Measurements from ENCODE around the gene B4GALT5. TPM values are rescaled to one million over a fixed set of nuclear protein-coding genes. Genes with fewer than 3 reads are reported as not detected.
"Not testable (repeated sequence)": the region's sequence is repeated elsewhere in the genome, so short reads cannot be mapped to it uniquely, and the experiment has no call there.

Gene B4GALT5
- total RNA-seq, 4 donors from 2014 or later: 4.2 to 10.3 (median 7.1) TPM

GRCh38 chr20:49727894-49728885 is 14.5 kb upstream of the B4GALT5 start:
- TF ChIP-seq, protein P1, sequence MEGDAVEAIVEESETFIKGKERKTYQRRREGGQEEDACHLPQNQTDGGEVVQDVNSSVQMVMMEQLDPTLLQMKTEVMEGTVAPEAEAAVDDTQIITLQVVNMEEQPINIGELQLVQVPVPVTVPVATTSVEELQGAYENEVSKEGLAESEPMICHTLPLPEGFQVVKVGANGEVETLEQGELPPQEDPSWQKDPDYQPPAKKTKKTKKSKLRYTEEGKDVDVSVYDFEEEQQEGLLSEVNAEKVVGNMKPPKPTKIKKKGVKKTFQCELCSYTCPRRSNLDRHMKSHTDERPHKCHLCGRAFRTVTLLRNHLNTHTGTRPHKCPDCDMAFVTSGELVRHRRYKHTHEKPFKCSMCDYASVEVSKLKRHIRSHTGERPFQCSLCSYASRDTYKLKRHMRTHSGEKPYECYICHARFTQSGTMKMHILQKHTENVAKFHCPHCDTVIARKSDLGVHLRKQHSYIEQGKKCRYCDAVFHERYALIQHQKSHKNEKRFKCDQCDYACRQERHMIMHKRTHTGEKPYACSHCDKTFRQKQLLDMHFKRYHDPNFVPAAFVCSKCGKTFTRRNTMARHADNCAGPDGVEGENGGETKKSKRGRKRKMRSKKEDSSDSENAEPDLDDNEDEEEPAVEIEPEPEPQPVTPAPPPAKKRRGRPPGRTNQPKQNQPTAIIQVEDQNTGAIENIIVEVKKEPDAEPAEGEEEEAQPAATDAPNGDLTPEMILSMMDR (IDR thresholded peaks at IDR 0.05): no peak
- TF ChIP-seq POLR2A (IDR thresholded peaks at IDR 0.05): no peak
- 91 to 95% methylated on average over 3 of the region's 3 CpGs for WGBS, 2 donors
- intact Hi-C loops (cut with DNase I; ENCODE audit: low total_unique reads): loop anchor here (5.0 kb wide), 1 partner anchor 729 kb away; no protein-coding TSS in a partner anchor
- DNase-seq (ENCODE audit: low spot score in 2 of 2): no peak
- no peak overlapping the region for H3K4me3 ChIP-seq (ENCODE audit: low read depth, poor library complexity, severe bottlenecking)

DNA sequence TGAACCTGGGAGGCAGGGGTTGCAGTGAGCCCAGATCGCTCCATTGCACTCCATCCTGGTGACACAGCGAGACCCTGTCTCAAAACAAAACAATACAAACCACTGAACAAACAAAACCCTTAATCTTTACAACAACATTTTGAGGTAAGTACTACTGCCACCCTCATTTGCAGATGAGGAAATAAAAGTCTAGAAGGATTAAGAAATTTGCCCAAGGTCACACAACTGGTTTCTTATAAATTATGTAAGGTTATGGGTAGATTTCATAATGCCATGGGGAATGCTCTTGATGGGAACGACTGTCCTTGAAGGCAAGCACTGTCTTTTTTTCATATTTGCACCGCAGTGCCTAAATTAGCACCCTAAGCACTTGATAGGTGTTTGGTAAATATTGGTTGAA is 13.8 kb upstream of the B4GALT5 start:
- WGBS, 2 donors: 70 to 73% methylated on average over 4 of the region's 4 CpGs
- intact Hi-C loops (cut with DNase I; ENCODE audit: low total_unique reads): loop anchor here (5.0 kb wide), 1 partner anchor 730 kb away; no protein-coding TSS in a partner anchor

DNA sequence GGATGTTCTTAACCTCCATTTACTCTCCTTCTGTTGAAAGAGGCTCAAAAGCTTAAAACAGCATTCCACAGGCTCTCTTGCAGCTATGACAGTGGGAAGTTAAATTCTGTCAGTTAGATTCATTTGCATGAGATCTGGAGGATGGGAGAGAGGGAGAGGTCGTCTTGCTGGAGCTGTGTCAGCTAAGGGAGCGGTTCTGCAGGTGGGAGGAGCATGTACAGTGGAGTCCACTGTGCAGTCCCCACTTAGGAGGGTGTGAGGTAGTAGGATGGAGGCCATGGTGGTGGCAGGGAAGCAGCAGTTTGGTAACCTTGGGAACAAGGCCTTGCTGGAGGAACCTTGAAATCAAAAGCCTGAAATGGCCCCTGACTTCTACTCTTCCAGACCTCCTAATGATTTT is 12.0 kb upstream of the B4GALT5 start:
- TF ChIP-seq, protein P1 (IDR thresholded peaks at IDR 0.05): no peak
- no peak for TF ChIP-seq POLR2A (IDR thresholded peaks at IDR 0.05)
- intact Hi-C loops (cut with DNase I; ENCODE audit: low total_unique reads): loop anchor here (5.0 kb wide), 1 partner anchor 732 kb away; no protein-coding TSS in a partner anchor
- 71 to 82% methylated on average over 2 of the region's 2 CpGs for WGBS, 2 donors
- DNase-seq (ENCODE audit: low spot score in 2 of 2): no peak
- H3K4me3 ChIP-seq (ENCODE audit: low read depth, poor library complexity, severe bottlenecking): no peak overlapping the region

More for the DNA sequence above, 13.8 kb upstream of the B4GALT5 start:
- no peak overlapping the region for H3K4me3 ChIP-seq (ENCODE audit: low read depth, poor library complexity, severe bottlenecking)
- TF ChIP-seq, protein P1 (IDR thresholded peaks at IDR 0.05): no peak
- no peak for TF ChIP-seq POLR2A (IDR thresholded peaks at IDR 0.05)
- DNase-seq (ENCODE audit: low spot score in 2 of 2): no peak

DNA sequence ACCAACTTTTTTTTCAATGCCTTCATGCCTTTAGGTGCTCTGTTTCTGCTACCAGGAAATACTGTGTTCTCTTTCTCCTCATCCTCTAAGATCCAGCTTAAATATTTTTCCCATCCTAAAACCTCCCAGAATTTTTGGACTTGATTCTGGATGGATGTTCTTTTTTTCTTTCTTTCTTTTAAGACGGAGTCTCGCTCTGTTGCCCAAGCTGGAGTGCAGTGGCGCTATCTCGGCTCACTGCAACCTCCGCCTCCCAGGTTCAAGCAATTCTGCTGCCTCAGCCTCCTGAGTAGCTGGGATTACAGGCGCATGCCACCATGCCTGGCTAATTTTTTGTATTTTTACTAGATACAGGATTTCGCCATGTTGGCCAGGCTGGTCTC is 11.5 kb upstream of the B4GALT5 start:
- intact Hi-C loops (cut with DNase I; ENCODE audit: low total_unique reads): loop anchor here (5.0 kb wide), 1 partner anchor 732 kb away; no protein-coding TSS in a partner anchor
- WGBS, 2 donors: 89 to 91% methylated on average over 7 of the region's 7 CpGs

GRCh38 chr20:49724408-49725223 is 10.9 kb upstream of the B4GALT5 start:
- H3K4me3 ChIP-seq (ENCODE audit: low read depth, poor library complexity, severe bottlenecking): no peak overlapping the region
- DNase-seq (ENCODE audit: low spot score in 2 of 2): peak in 1 of 2 donors; percentile 27
- intact Hi-C loops (cut with DNase I; ENCODE audit: low total_unique reads): loop anchor here (5.0 kb wide), 1 partner anchor 733 kb away; no protein-coding TSS in a partner anchor
- no peak for TF ChIP-seq POLR2A (IDR thresholded peaks at IDR 0.05)
- TF ChIP-seq, protein P1 (IDR thresholded peaks at IDR 0.05): no peak
- WGBS, 2 donors: 43 to 44% methylated on average over 7 of the region's 7 CpGs

More for the DNA sequence above, 11.5 kb upstream of the B4GALT5 start:
- not testable (repeated sequence) for DNase-seq (ENCODE audit: low spot score in 2 of 2); H3K4me3 ChIP-seq (ENCODE audit: low read depth, poor library complexity, severe bottlenecking)

GRCh38 chr20:49723758-49724157 is 10.1 kb upstream of the B4GALT5 start:
- WGBS, 2 donors: 98% methylated on average over 6 of the region's 6 CpGs
- H3K4me3 ChIP-seq (ENCODE audit: low read depth, poor library complexity, severe bottlenecking); intact Hi-C loops (cut with DNase I; ENCODE audit: low total_unique reads): not testable (repeated sequence)
- DNase-seq (ENCODE audit: low spot score in 2 of 2): peak in 1 of 2 donors; percentile 52

DNA sequence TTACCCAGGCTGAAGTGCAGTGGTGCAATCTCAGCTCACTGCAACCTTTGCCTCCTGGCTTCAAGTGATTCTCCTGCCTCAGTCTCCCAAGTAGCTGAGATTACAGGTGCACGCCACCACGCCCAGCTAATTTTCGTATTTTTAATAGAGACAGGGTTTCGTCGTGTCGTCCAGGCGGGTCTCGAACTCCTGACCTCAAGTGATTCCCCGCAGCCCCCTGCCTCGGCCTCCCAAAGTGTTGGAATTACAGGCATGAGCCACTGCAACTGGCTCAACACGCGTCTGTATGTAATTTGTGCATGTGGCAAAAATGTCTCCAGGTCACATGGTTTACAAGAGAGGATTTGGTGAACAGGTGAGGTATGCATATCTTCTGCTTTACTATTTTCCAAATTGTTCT is 7.6 kb upstream of the B4GALT5 start:
- H3K4me3 ChIP-seq (ENCODE audit: low read depth, poor library complexity, severe bottlenecking); intact Hi-C loops (cut with DNase I; ENCODE audit: low total_unique reads): not testable (repeated sequence)
- DNase-seq (ENCODE audit: low spot score in 2 of 2): peak in 1 of 2 donors; percentile 79
- 88 to 94% methylated on average over 12 of the region's 12 CpGs for WGBS, 2 donors

Measured in lower leg skin (tissue), 4 donors.